Measurements from ENCODE around the gene BATF. TPM values are rescaled to one million over a fixed set of nuclear protein-coding genes. Genes with fewer than 3 reads are reported as not detected.

Gene BATF
- total and polyA plus RNA-seq, 2 experiments from 2014 or later: 3.1 TPM; not detected in 1

DNA sequence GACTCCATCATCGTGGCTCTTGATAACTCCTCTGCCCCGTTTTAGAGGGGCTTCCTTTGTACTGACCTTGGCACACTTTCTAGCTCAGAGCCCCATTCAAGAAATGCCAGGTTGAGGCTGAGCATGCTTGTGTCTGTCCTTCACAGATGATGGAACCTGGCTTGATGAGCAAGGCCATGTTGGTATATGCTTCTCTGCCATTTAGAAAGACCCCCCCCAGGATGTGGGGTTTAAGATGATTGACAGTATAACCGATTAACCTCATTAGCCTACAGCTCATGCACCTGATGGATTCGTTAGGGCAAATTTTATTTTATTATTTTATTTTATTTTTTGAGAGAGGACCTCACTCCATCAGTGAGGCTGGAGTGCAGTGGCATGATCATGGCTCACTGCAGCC, 21.0 kb downstream of the BATF start:
- Histone ChIP-seq H4K20me1 (ENCODE audit: insufficient read depth, poor library complexity, severe bottlenecking) (no peaks in the 10 kb centered on the region), H3K4me1 (ENCODE audit: insufficient read depth) (peaks cover 4% of the 10 kb centered on the region), H3K27me3 (no peaks in the 10 kb centered on the region), H3K27ac (peak overlapping the region; percentile 73), H3K36me3 (replicated peaks; ENCODE audit: insufficient read depth, low read depth) (no peaks in the 10 kb centered on the region), H2AFZ (no peak overlapping the region), H3K79me2 (no peaks in the 10 kb centered on the region), H3K9me3 (ENCODE audit: low read depth) (no peaks in the 10 kb centered on the region), H3K9me2 (replicated peaks; ENCODE audit: insufficient read depth) (no peaks in the 10 kb centered on the region), H3K4me2 (peak overlapping the region; percentile 37), H3K4me3 (no peak overlapping the region)
- DNase-seq (ENCODE audit: low spot score): no peak
- TF ChIP-seq, protein P1, sequence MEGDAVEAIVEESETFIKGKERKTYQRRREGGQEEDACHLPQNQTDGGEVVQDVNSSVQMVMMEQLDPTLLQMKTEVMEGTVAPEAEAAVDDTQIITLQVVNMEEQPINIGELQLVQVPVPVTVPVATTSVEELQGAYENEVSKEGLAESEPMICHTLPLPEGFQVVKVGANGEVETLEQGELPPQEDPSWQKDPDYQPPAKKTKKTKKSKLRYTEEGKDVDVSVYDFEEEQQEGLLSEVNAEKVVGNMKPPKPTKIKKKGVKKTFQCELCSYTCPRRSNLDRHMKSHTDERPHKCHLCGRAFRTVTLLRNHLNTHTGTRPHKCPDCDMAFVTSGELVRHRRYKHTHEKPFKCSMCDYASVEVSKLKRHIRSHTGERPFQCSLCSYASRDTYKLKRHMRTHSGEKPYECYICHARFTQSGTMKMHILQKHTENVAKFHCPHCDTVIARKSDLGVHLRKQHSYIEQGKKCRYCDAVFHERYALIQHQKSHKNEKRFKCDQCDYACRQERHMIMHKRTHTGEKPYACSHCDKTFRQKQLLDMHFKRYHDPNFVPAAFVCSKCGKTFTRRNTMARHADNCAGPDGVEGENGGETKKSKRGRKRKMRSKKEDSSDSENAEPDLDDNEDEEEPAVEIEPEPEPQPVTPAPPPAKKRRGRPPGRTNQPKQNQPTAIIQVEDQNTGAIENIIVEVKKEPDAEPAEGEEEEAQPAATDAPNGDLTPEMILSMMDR (IDR thresholded peaks at IDR 0.05; ENCODE audit: poor library complexity): no peak
- TF ChIP-seq EZH2phosphoT487 (IDR thresholded peaks at IDR 0.05; ENCODE audit: low read depth, severe bottlenecking, unreplicated experiment) (no peak), EZH2 (IDR thresholded peaks at IDR 0.05; ENCODE audit: borderline replicate concordance) (no peak)
- 92% methylated on average over 4 of the region's 4 CpGs for WGBS (ENCODE audit: low lambda C conversion rate, missing lambda C conversion rate)

GRCh38 chr14:75543786-75544185, 21.5 kb downstream of the BATF start:
- no peak for DNase-seq (ENCODE audit: low spot score)
- H3K4me2 ChIP-seq: no peak overlapping the region

GRCh38 chr14:75545907-75546306, 23.6 kb downstream of the BATF start:
- H3K27ac ChIP-seq: no peak overlapping the region
- no peaks in the 10 kb centered on the region for H3K9me2 ChIP-seq (replicated peaks; ENCODE audit: insufficient read depth)
- H4K20me1 ChIP-seq (ENCODE audit: insufficient read depth, poor library complexity, severe bottlenecking): no peaks in the 10 kb centered on the region
- H3K27me3 ChIP-seq: no peaks in the 10 kb centered on the region
- no peaks in the 10 kb centered on the region for H3K9me3 ChIP-seq (ENCODE audit: low read depth)
- H3K79me2 ChIP-seq: no peaks in the 10 kb centered on the region
- no peak overlapping the region for H3K4me2 ChIP-seq
- H3K36me3 ChIP-seq (replicated peaks; ENCODE audit: insufficient read depth, low read depth): no peaks in the 10 kb centered on the region
- peaks cover 4% of the 10 kb centered on the region for H3K4me1 ChIP-seq (ENCODE audit: insufficient read depth)
- H2AFZ ChIP-seq: no peak overlapping the region
- TF ChIP-seq, protein P1 (IDR thresholded peaks at IDR 0.05; ENCODE audit: poor library complexity): no peak
- TF ChIP-seq EZH2 (IDR thresholded peaks at IDR 0.05; ENCODE audit: borderline replicate concordance): no peak
- 94% methylated on average over 13 of the region's 13 CpGs for WGBS (ENCODE audit: low lambda C conversion rate, missing lambda C conversion rate)
- H3K4me3 ChIP-seq: no peak overlapping the region
- no peak for DNase-seq (ENCODE audit: low spot score)

More at GRCh38 chr14:75543786-75544185, 21.5 kb downstream of the BATF start:
- no peaks in the 10 kb centered on the region for H3K9me2 ChIP-seq (replicated peaks; ENCODE audit: insufficient read depth)
- no peak overlapping the region for H3K4me3 ChIP-seq
- no peaks in the 10 kb centered on the region for H3K27me3 ChIP-seq
- WGBS (ENCODE audit: low lambda C conversion rate, missing lambda C conversion rate): 85% methylated on average over 2 of the region's 2 CpGs
- TF ChIP-seq EZH2 (IDR thresholded peaks at IDR 0.05; ENCODE audit: borderline replicate concordance): no peak
- TF ChIP-seq, protein P1 (IDR thresholded peaks at IDR 0.05; ENCODE audit: poor library complexity): no peak
- TF ChIP-seq EZH2phosphoT487 (IDR thresholded peaks at IDR 0.05; ENCODE audit: low read depth, severe bottlenecking, unreplicated experiment): no peak
- peaks cover 4% of the 10 kb centered on the region for H3K4me1 ChIP-seq (ENCODE audit: insufficient read depth)
- H3K79me2 ChIP-seq: no peaks in the 10 kb centered on the region
- H3K27ac ChIP-seq: no peak overlapping the region
- no peaks in the 10 kb centered on the region for H4K20me1 ChIP-seq (ENCODE audit: insufficient read depth, poor library complexity, severe bottlenecking)
- H2AFZ ChIP-seq: no peak overlapping the region
- H3K9me3 ChIP-seq (ENCODE audit: low read depth): no peaks in the 10 kb centered on the region
- H3K36me3 ChIP-seq (replicated peaks; ENCODE audit: insufficient read depth, low read depth): no peaks in the 10 kb centered on the region
